Keratinocyte (primary cell): ENCODE measurements around the gene KANSL1. TPM values are rescaled to one million over a fixed set of nuclear protein-coding genes. Genes with fewer than 3 reads are reported as not detected.

Source experiments
- DNase-seq: peaks from one replicate; pipeline ENCODE4 v3.0.0-alpha.2; 2011; ENCODE audit warnings: low read depth, missing footprints, low spot score
- FAIRE-seq: peaks from 2 replicates; lab custom pipeline; 2011; peaks lifted over from hg19 to GRCh38; lab: Jason Lieb, UNC
- H2AFZ ChIP-seq: 2 replicates; pipeline ENCODE4 v1.6.0; 2012; ENCODE audit warnings: low read length, control low read depth, inconsistent platforms; ENCODE audit not compliant: control insufficient read depth
- H3K27ac ChIP-seq: 2 replicates; pipeline ENCODE4 v1.5.1; 2011; ENCODE audit warnings: low read length; ENCODE audit not compliant: control insufficient read depth, insufficient read depth
- H3K27me3 ChIP-seq: 3 replicates; pipeline ENCODE4 v1.6.0; 2011; ENCODE audit warnings: low read length; ENCODE audit not compliant: control insufficient read depth, insufficient read depth; ENCODE audit errors: extremely low read depth
- H3K36me3 ChIP-seq, 2 experiments: 2 replicates in 1 of 2; 3 replicates in 1 of 2; pipeline ENCODE4 v1.5.1; 2011; ENCODE audit warnings: low read length in 2 of 2, mild to moderate bottlenecking in 1 of 2; ENCODE audit not compliant: control insufficient read depth in 2 of 2, insufficient read depth in 2 of 2; ENCODE audit errors: extremely low read depth in 1 of 2
- H3K4me1 ChIP-seq: 3 replicates; pipeline ENCODE4 v1.5.1; 2011; ENCODE audit warnings: low read length; ENCODE audit not compliant: control insufficient read depth, insufficient read depth; ENCODE audit errors: extremely low read depth
- H3K4me2 ChIP-seq: 3 replicates; pipeline ENCODE4 v1.6.0; 2011; ENCODE audit warnings: low read depth, low read length; ENCODE audit not compliant: control insufficient read depth, insufficient read depth; ENCODE audit errors: extremely low read depth
- H3K4me3 ChIP-seq, 3 experiments: fragments of 200-600 bp in 1 of 3; sonication (generic) in 1 of 3; 2 replicates in 2 of 3; 3 replicates in 1 of 3; pipeline ENCODE4 v1.5.1; 2011 to 2016; ENCODE audit warnings: low read length in 3 of 3, mild to moderate bottlenecking in 3 of 3, control low read depth in 2 of 3, inconsistent platforms in 1 of 3, low read depth in 1 of 3, mixed read lengths in 1 of 3, mixed run types in 1 of 3, moderate library complexity in 1 of 3; ENCODE audit not compliant: control insufficient read depth in 2 of 3, insufficient read depth in 2 of 3; ENCODE audit errors: extremely low read depth in 1 of 3
- H3K79me2 ChIP-seq: 2 replicates; pipeline ENCODE4 v1.6.0; 2012; ENCODE audit warnings: low read length; ENCODE audit not compliant: control insufficient read depth, insufficient read depth
- H3K9ac ChIP-seq: 3 replicates; pipeline ENCODE4 v1.6.0; 2011; ENCODE audit warnings: low read length; ENCODE audit not compliant: control insufficient read depth, insufficient read depth; ENCODE audit errors: extremely low read depth
- H3K9me1 ChIP-seq: 3 replicates; pipeline ENCODE4 v1.6.0; 2011; ENCODE audit warnings: low read length; ENCODE audit not compliant: control insufficient read depth, insufficient read depth; ENCODE audit errors: extremely low read depth
- H3K9me3 ChIP-seq: 2 replicates; pipeline ENCODE4 v1.5.1; 2012; ENCODE audit warnings: low read depth, low read length; ENCODE audit not compliant: control insufficient read depth
- H4K20me1 ChIP-seq: 3 replicates; pipeline ENCODE4 v1.6.0; 2011; ENCODE audit warnings: low read length; ENCODE audit not compliant: control insufficient read depth, insufficient read depth; ENCODE audit errors: extremely low read depth
- CTCF ChIP-seq, 3 experiments: IDR thresholded peaks in 1 of 3; conservative IDR thresholded peaks in 1 of 3; optimal IDR thresholded peaks in 1 of 3; 2 replicates in 2 of 3; 3 replicates in 1 of 3; pipeline versions ENCODE3 to v1.5.1; 2011; ENCODE audit warnings: low read length in 3 of 3, mild to moderate bottlenecking in 3 of 3, moderate library complexity in 2 of 3, control low read depth in 1 of 3, inconsistent platforms in 1 of 3; ENCODE audit not compliant: insufficient read depth in 2 of 3; ENCODE audit errors: extremely low read depth in 1 of 3
- EZH2 ChIP-seq: IDR thresholded peaks from one replicate; pipeline ENCODE4 v1.6.1; 2012; ENCODE audit warnings: inconsistent platforms, mild to moderate bottlenecking, low read length, moderate library complexity
- dilution Hi-C: fragments of 300-500 bp; cut with MboI; formaldehyde crosslinking; loops from one replicate; pipeline ENCODE4 v1.7.0; 2020; ENCODE audit warnings: low sequenced_read_pairs; ENCODE audit not compliant: extremely low pct_ligation_motif_present
- polyA plus RNA-seq, 5 experiments: library from polyadenylated mRNA; depleted of rRNA in 3 of 5; stranded (reverse) in 3 of 5; stranded (forward) in 1 of 5; unstranded in 1 of 5; fragments of >200 nt; gene quantifications; 1 replicate in 1 of 5; 2 replicates in 3 of 5; 3 replicates in 1 of 5; pipeline versions ENCODE4 v1.2.1 to v1.2.3, GENCODE V29; 2011 to 2012; ENCODE audit warnings: missing spikeins in 2 of 5, low read depth in 1 of 5, low replicate concordance in 1 of 5

Gene KANSL1
- polyA plus RNA-seq, 1 donor (not counting 4 experiments of a cell fraction or from before 2014, with no cell fraction given) = 17.6 TPM

GRCh38 chr17:46167267-46167666 is 26.0 kb downstream of the KANSL1 start:
- no peak overlapping the region for H3K27ac ChIP-seq
- FAIRE-seq = no peak
- peaks cover 21% of the 10 kb centered on the region for H4K20me1 ChIP-seq
- no peak overlapping the region for H2AFZ ChIP-seq
- H3K4me3 ChIP-seq = no peak overlapping the region
- H3K27me3 ChIP-seq = no peaks in the 10 kb centered on the region
- peaks cover 3% of the 10 kb centered on the region for H3K9me1 ChIP-seq
- H3K36me3 ChIP-seq = peaks cover 16 to 23% of the 10 kb centered on the region in 2 experiments
- no peak overlapping the region for H3K9ac ChIP-seq
- no peaks in the 10 kb centered on the region for H3K9me3 ChIP-seq
- H3K4me1 ChIP-seq = peaks cover 24% of the 10 kb centered on the region
- dilution Hi-C loops = no loop called here
- H3K4me2 ChIP-seq = no peak overlapping the region
- no peak for DNase-seq
- H3K79me2 ChIP-seq = peaks cover 97% of the 10 kb centered on the region
- TF ChIP-seq EZH2 = no peak
- TF ChIP-seq CTCF (optimal IDR thresholded peaks at IDR 0.05 in 1 of 3, IDR thresholded peaks at IDR 0.05 in 1 of 3, conservative IDR thresholded peaks at IDR 0.05 in 1 of 3; ENCODE audit: extremely low read depth in 1 of 3, insufficient read depth in 2 of 3, low read length in 3 of 3) = no peak

GRCh38 chr17:46166692-46167249 is 26.5 kb downstream of the KANSL1 start:
- H3K9me1 ChIP-seq = peaks cover 5% of the 10 kb centered on the region
- H2AFZ ChIP-seq = no peak overlapping the region
- H3K27me3 ChIP-seq = no peaks in the 10 kb centered on the region
- H3K27ac ChIP-seq = no peak overlapping the region
- no peaks in the 10 kb centered on the region for H3K9me3 ChIP-seq
- H3K4me3 ChIP-seq = no peak overlapping the region
- H3K9ac ChIP-seq = no peak overlapping the region
- peaks cover 19% of the 10 kb centered on the region for H4K20me1 ChIP-seq
- peaks cover 16 to 18% of the 10 kb centered on the region in 2 experiments for H3K36me3 ChIP-seq
- H3K79me2 ChIP-seq = peaks cover 97% of the 10 kb centered on the region
- dilution Hi-C loops = no loop called here
- TF ChIP-seq CTCF (optimal IDR thresholded peaks at IDR 0.05 in 1 of 3, IDR thresholded peaks at IDR 0.05 in 1 of 3, conservative IDR thresholded peaks at IDR 0.05 in 1 of 3; ENCODE audit: extremely low read depth in 1 of 3, insufficient read depth in 2 of 3, low read length in 3 of 3) (no peak), EZH2 (no peak)
- FAIRE-seq = no peak
- H3K4me2 ChIP-seq = no peak overlapping the region
- no peak for DNase-seq
- peaks cover 24% of the 10 kb centered on the region for H3K4me1 ChIP-seq
